NB4 (cell line): ENCODE measurements around the gene AKT1.

Experiments used
- CTCF ChIP-seq: IDR thresholded peaks from one replicate; pipeline ENCODE4 v1.5.1; 2012; ENCODE audit warnings: low read depth, low read length
- MYC ChIP-seq: IDR thresholded peaks from 2 replicates; pipeline ENCODE4 v1.6.1; 2011; ENCODE audit warnings: low read depth, low read length

DNA sequence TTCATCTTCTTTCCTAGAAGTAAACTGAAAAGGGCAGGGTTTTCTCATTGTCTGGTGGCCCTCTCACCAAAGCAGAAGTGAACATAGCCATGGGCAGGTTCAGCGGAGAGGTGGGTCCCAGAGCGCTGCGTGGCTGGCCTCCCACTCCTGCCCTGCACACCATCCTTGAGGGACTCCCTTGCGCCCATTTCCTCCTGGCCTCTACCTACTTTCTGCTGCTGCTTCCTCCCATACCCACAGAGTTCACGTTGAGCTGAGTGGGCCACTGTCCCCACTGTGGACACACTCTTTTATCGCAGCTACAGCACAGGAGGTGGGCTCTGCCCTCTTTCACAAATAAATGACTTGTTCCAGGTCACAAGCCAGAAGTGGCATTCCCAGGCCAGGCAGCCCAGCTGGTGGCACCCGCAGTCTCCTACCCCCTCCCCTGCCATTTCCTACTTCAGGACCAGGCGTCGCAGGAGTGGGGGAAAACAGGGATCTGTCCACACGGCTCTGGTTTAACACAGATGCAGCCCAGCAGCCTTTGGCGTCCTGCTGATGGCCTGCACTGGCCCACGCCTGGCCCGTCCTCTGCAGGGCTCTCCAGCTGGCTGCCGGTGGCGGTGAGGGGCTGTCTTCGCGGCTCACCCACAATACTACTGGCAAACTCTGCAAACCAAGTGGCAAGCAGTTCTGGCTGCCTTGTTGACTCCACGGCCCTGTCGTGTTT is 37.7 kb downstream of the AKT1 start:
- no peak for TF ChIP-seq CTCF
- TF ChIP-seq MYC, result no peak
